Suppressor macrophage treated with lipopolysaccharide for 1 hour (primary cell): Measurements from ENCODE around the gene LHX2.

Source experiments
- DNase-seq, 3 donors: peaks; one replicate each; pipeline ENCODE4 v3.0.0-alpha.2; 2020 to 2022

The LHX2 gene

GRCh38 chr9:123999661-124000060, 11.9 kb upstream of the LHX2 start:
- DNase-seq: peak in 1 of 3 donors; percentile 60

GRCh38 chr9:124000161-124000783, 11.3 kb upstream of the LHX2 start:
- DNase-seq: no peak

GRCh38 chr9:124000784-124001457, 10.6 kb upstream of the LHX2 start:
- no peak for DNase-seq

GRCh38 chr9:124001458-124001799, 10.1 kb upstream of the LHX2 start:
- DNase-seq: no peak

- DNase-seq: no peak
Observed at GRCh38 chr9:124001866-124002525, 9.6 kb upstream of the LHX2 start.

- no peak for DNase-seq
Observed at GRCh38 chr9:124003636-124004349, 7.8 kb upstream of the LHX2 start.

GRCh38 chr9:124004593-124004992, 7.0 kb upstream of the LHX2 start:
- DNase-seq: no peak

- DNase-seq: no peak
Observed at GRCh38 chr9:124005029-124005771, 6.4 kb upstream of the LHX2 start.

- DNase-seq: peak; percentile 59 to 68 (median 60)
Observed at GRCh38 chr9:124006448-124007361, 4.9 kb upstream of the LHX2 start.

GRCh38 chr9:124007565-124008302, 3.8 kb upstream of the LHX2 start:
- no peak for DNase-seq

- DNase-seq: peak in 1 of 3 donors; percentile 36
Observed at GRCh38 chr9:124008303-124008693, 3.3 kb upstream of the LHX2 start.

GRCh38 chr9:124008694-124009530, 2.7 kb upstream of the LHX2 start:
- no peak for DNase-seq

GRCh38 chr9:124009531-124010217, 1.9 kb upstream of the LHX2 start:
- DNase-seq: no peak

GRCh38 chr9:124010303-124010664, 1.3 kb upstream of the LHX2 start:
- no peak for DNase-seq

- peak in 2 of 3 donors; percentile 32 to 58 for DNase-seq
Observed at GRCh38 chr9:124010665-124011321, 775 bp upstream of the LHX2 start.

- peak; percentile 63 to 85 (median 70) for DNase-seq
Observed at GRCh38 chr9:124012368-124013301, 1.1 kb downstream of the LHX2 start.

- no peak for DNase-seq
Observed at GRCh38 chr9:124013309-124014210, 2.0 kb downstream of the LHX2 start.
